HG02610 (cell line): ENCODE data around the gene METTL2A.
"Not testable (repeated sequence)": the region's sequence is repeated elsewhere in the genome, so short reads cannot be mapped to it uniquely, and the experiment has no call there.

Experiments used
- ATAC-seq: cut with Tn5 transposase; IDR thresholded peaks from one replicate; pipeline ENCODE4 v1.9.1; 2021; ENCODE audit warnings: mild to moderate bottlenecking, moderate library complexity; ENCODE audit not compliant: unreplicated experiment

METTL2A gene

GRCh38 chr17:62471380-62471880, 47.7 kb downstream of the METTL2A start:
- ATAC-seq = not testable (repeated sequence)

- ATAC-seq = not testable (repeated sequence)
Measured at GRCh38 chr17:62473030-62473982, 49.6 kb downstream of the METTL2A start.

GRCh38 chr17:62477111-62477510, 53.4 kb downstream of the METTL2A start:
- ATAC-seq = not testable (repeated sequence)

GRCh38 chr17:62477718-62478408, 54.2 kb downstream of the METTL2A start:
- ATAC-seq = peak; percentile 25

- ATAC-seq = peak; percentile 77
Measured at GRCh38 chr17:62478424-62478879, 54.8 kb downstream of the METTL2A start, which contains the start of gene TLK2. Gene TLK2, plus strand, starts transcription at chr17:62478825. Its CDS starts 2,301 bp downstream, at chr17:62481126.

GRCh38 chr17:62478880-62479638, 55.4 kb downstream of the METTL2A start:
- ATAC-seq = peak; percentile 29

- ATAC-seq = not testable (repeated sequence)
Measured at GRCh38 chr17:62479639-62480258, 56.1 kb downstream of the METTL2A start.

- not testable (repeated sequence) for ATAC-seq
Measured at GRCh38 chr17:62482553-62482952, 58.9 kb downstream of the METTL2A start.

GRCh38 chr17:62490990-62491389, 67.3 kb downstream of the METTL2A start:
- not testable (repeated sequence) for ATAC-seq

GRCh38 chr17:62493049-62493655, 69.5 kb downstream of the METTL2A start:
- not testable (repeated sequence) for ATAC-seq

GRCh38 chr17:62494073-62494472, 70.4 kb downstream of the METTL2A start:
- not testable (repeated sequence) for ATAC-seq

GRCh38 chr17:62496344-62496743, 72.6 kb downstream of the METTL2A start:
- ATAC-seq = not testable (repeated sequence)

GRCh38 chr17:62498796-62499195, 75.1 kb downstream of the METTL2A start:
- not testable (repeated sequence) for ATAC-seq
